ENCODE measurements around the gene DIAPH3. TPM values are rescaled to one million over a fixed set of nuclear protein-coding genes. Genes with fewer than 3 reads are reported as not detected.
A peak's percentile ranks its signal among the peaks of the same experiment; 100 is the strongest.
"Not testable (repeated sequence)": the region's sequence is repeated elsewhere in the genome, so short reads cannot be mapped to it uniquely, and the experiment has no call there.

Gene DIAPH3
- total RNA-seq, 1 donor from 2014 or later: 4.8 TPM

GRCh38 chr13:60094385-60095088 lies 69.2 kb downstream of the DIAPH3 start:
- DNase-seq (ENCODE audit: low spot score): no peak

- no peak for DNase-seq (ENCODE audit: low spot score)
These were observed 70.2 kb downstream of the DIAPH3 start for GRCh38 chr13:60093425-60094019.

GRCh38 chr13:60091573-60091972 lies 72.2 kb downstream of the DIAPH3 start:
- no peak for DNase-seq (ENCODE audit: low spot score)

GRCh38 chr13:60090574-60090973 lies 73.2 kb downstream of the DIAPH3 start:
- DNase-seq (ENCODE audit: low spot score): no peak

- not testable (repeated sequence) for DNase-seq (ENCODE audit: low spot score)
These were observed 79.9 kb downstream of the DIAPH3 start for GRCh38 chr13:60083780-60084179.

- no peak for DNase-seq (ENCODE audit: low spot score)
These were observed 82.9 kb downstream of the DIAPH3 start for GRCh38 chr13:60080850-60081249.

- no peak for DNase-seq (ENCODE audit: low spot score)
These were observed 85.5 kb downstream of the DIAPH3 start for GRCh38 chr13:60078226-60078625.

GRCh38 chr13:60075850-60076249 lies 87.9 kb downstream of the DIAPH3 start:
- DNase-seq (ENCODE audit: low spot score): no peak

- no peak for DNase-seq (ENCODE audit: low spot score)
These were observed 89.3 kb downstream of the DIAPH3 start for GRCh38 chr13:60074397-60074796.

- no peak for DNase-seq (ENCODE audit: low spot score)
These were observed 97.5 kb downstream of the DIAPH3 start for GRCh38 chr13:60066226-60066625.

- no peak for DNase-seq (ENCODE audit: low spot score)
These were observed 101.2 kb downstream of the DIAPH3 start for GRCh38 chr13:60062502-60062901.

GRCh38 chr13:60061737-60062136 lies 102.0 kb downstream of the DIAPH3 start:
- no peak for DNase-seq (ENCODE audit: low spot score)

GRCh38 chr13:60051754-60052285 lies 111.9 kb downstream of the DIAPH3 start:
- no peak for DNase-seq (ENCODE audit: low spot score)

GRCh38 chr13:60048353-60048752 lies 115.4 kb downstream of the DIAPH3 start:
- not testable (repeated sequence) for DNase-seq (ENCODE audit: low spot score)

GRCh38 chr13:60047918-60048317 lies 115.8 kb downstream of the DIAPH3 start:
- no peak for DNase-seq (ENCODE audit: low spot score)

- no peak for DNase-seq (ENCODE audit: low spot score)
These were observed 119.4 kb downstream of the DIAPH3 start for GRCh38 chr13:60044321-60044720.

- peak; percentile 25 for DNase-seq (ENCODE audit: low spot score)
These were observed 120.5 kb downstream of the DIAPH3 start for GRCh38 chr13:60043262-60043661.

- not testable (repeated sequence) for DNase-seq (ENCODE audit: low spot score)
These were observed 123.1 kb downstream of the DIAPH3 start for GRCh38 chr13:60040668-60041067.

- DNase-seq (ENCODE audit: low spot score): no peak
These were observed 127.9 kb downstream of the DIAPH3 start for GRCh38 chr13:60035874-60036273.

- DNase-seq (ENCODE audit: low spot score): no peak
These were observed 130.9 kb downstream of the DIAPH3 start for GRCh38 chr13:60032851-60033250.

- DNase-seq (ENCODE audit: low spot score): no peak
These were observed 135.7 kb downstream of the DIAPH3 start for GRCh38 chr13:60028021-60028420.

- no peak for DNase-seq (ENCODE audit: low spot score)
These were observed 137.4 kb downstream of the DIAPH3 start for GRCh38 chr13:60026286-60026685.

GRCh38 chr13:60020288-60020687 lies 143.4 kb downstream of the DIAPH3 start:
- DNase-seq (ENCODE audit: low spot score): no peak
